Measurements from ENCODE around the gene UBE2J2.

Gene UBE2J2

GRCh38 chr1:1309251-1310108 is 35.8 kb upstream of the UBE2J2 start:
- no peak for DNase-seq (ENCODE audit: low read depth in 1 of 2, low spot score in 1 of 2)

GRCh38 chr1:1308756-1309250 is 35.1 kb upstream of the UBE2J2 start:
- DNase-seq (ENCODE audit: low read depth in 1 of 2, low spot score in 1 of 2), result no peak

DNA sequence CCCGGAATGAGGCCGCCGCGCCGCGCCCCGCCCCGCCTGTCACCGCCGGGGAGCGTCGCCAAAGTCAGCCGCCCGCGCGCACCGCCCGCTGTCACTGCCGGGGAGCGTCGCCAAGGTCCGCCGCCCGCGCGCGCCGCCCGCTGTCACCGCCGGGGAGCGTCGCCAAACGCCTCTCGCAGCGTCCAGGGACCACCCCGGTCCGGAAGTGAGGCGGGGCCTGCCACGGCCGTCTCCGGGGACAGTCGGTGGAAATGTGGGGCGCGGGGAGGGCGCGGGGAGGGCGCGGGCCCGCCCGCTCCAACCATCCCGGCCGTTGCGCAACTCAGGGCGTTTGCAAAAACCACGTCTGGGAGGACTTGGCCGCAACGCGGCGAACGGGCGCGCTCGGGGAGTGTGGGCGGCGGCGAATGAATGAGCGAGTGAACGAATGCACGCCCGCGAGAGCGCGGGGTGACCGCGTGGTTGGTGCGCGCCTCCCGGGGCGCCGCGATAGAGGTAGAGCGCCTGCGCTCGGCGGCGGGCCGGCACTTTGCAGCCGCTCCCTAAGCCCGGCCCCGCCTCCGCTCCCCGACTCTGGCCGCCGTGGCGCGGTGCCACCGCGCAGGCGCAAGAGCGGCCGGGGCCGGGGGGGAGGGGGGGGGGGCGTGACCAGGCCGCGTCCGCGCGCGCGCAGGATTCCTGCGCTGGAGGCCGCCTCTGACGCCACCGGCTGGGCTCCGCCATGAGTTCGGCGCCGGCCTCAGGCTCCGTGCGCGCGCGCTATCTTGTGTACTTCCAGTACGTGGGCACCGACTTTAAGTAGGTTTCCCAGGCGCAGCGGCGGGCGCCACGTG is 34.5 kb upstream of the UBE2J2 start, which contains the start of the genes ACAP3 and PUSL1:
Gene ACAP3 (minus strand): TSS at position 8 of the 833 bp plus-strand sequence. CDS start 115 bp downstream, outside the sequence.
Gene PUSL1 (plus strand): TSS at position 675 of the 833 bp plus-strand sequence. CDS start 47 bp downstream, at position 722.
- peak; percentile 71 to 83 for DNase-seq (ENCODE audit: low read depth in 1 of 2, low spot score in 1 of 2)

DNA sequence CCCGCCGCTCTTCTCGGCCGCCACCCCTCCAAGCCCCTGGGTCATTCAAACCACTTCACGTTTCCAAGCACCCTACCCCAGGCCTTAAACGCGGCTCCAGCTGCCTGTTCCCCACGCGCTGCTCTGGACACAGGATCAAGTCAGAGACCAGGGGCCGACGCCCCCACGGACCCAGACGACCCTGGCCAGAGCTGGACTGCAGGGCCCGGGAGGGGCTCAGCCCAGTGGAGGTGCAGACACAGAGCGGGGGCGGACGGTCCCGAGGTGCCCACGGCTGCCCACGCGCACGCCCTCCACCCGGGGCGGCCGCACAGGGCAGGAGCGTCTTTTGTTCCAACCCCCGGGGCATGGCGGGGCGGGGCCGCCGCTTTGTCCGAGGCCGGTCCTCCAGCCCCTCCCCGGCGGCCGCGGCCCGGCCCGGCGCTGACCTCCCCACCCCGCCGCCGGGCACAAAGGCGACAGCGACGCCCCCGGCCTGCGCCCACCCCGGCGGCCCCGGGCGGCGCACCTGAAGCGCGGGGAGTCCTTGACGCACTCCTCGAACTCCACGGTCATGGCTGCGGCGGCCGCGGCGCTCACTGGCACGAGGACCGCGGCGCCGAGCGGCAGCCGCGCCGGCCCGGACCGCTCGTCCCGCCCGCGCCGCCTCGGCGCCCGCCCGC is 33.7 kb upstream of the UBE2J2 start:
- no peak for DNase-seq (ENCODE audit: low read depth in 1 of 2, low spot score in 1 of 2)

DNA sequence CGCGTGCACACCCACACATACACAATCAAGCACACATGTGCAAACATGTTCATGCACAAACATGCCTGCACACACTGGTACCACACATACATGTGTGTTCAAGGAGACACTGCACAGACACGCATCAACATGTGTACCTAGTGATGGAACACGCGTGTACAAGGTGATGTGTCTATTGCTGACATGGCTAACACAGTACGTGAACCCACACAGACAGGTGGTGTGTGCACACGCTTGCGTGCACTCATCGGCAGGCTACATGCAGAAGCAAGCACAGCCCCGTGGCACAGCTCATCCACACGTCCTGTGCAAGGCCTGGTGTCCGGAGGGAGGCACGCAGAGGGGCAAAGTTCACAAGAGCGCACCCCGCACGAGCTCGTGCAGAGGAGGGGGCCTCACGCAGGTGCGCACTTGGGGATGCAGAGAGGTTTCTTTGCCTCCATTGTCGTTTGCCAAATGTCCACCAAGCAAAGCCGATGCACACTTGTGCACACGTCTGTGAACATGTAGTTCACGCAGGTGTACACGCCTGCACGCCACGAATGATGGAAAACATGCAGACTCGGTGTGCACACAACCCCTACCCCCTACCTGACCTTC is 33.1 kb upstream of the UBE2J2 start:
- no peak for DNase-seq (ENCODE audit: low read depth in 1 of 2, low spot score in 1 of 2)

DNA sequence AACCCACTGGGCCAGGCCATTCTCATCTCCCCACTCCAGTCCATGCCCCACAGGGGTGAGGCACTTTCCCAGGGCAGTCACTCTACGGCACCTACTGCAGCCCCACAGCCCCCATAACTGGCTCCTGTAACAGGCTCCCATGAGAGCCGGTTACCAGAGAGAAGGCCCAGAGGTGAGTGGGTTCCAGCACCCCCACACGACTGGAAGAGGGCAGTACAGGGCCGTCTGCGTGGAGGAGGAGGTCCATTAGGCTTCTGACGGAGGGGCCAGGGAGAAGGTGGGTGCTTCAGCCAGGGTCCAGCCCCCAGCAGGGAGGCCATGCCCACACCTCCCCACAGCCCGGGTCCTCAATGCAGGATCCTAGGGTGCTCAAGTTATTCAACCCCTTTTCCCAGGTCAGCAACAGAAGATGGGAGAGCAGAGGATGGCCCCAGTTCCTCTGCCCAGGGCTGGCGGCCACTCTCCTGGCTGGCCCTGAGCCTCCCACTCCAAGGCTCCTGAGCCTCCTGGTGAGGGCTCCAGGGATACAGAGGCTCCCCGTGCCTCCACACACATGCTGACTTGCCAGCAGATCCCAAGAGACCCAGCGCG is 32.5 kb upstream of the UBE2J2 start:
- no peak for DNase-seq (ENCODE audit: low read depth in 1 of 2, low spot score in 1 of 2)

GRCh38 chr1:1305300-1306069 is 31.8 kb upstream of the UBE2J2 start:
- peak; percentile 39 to 50 for DNase-seq (ENCODE audit: low read depth in 1 of 2, low spot score in 1 of 2)

DNA sequence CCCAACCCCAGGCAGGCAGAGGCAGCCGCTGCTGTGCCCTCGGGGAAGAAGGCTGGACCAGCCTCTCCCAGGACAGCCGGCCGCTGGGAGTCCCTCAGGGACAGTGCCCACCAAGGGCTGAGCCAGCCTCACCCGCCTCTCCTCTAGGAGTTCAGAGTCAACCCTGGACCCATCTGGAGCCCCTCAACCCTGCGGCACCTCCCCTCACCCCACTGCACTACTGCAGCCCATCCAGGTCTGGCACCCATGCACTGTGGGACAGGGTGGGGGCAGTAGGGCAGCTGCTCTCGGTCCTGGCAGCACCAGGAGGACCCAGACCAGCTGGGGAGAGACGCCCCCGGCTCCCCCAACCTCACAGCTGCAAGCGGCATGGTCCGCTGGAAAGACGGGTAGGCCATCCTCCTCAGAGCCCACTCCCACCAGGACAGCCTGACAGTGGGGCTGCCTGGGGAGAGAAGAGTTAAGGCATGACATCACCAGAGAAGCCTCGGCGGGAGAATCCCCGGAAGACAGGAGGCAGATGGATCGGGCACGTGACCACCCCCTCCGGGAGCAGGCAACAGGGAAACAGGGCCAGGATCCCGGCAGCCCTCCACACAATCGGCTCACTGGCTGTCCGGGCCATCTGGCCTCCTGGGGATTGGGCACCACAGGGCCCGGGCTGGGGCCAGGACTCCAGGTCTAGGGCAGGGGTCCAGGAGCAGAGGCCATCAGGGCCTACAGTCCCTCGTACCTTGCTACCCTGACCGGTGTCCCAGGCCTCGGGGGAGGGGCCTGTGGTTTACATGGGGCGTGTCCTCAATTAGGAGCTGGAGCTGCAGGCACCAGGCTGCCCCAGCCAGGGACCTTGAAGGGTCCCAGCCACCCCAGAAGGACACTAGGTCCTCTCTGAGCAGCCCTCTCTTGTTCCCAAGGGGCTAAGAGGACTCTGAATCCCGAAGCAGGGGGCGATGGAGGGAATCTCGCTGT is 31.0 kb upstream of the UBE2J2 start:
- DNase-seq (ENCODE audit: low read depth in 1 of 2, low spot score in 1 of 2), result no peak

GRCh38 chr1:1303736-1304135 is 30.1 kb upstream of the UBE2J2 start:
- DNase-seq (ENCODE audit: low read depth in 1 of 2, low spot score in 1 of 2), result no peak

DNA sequence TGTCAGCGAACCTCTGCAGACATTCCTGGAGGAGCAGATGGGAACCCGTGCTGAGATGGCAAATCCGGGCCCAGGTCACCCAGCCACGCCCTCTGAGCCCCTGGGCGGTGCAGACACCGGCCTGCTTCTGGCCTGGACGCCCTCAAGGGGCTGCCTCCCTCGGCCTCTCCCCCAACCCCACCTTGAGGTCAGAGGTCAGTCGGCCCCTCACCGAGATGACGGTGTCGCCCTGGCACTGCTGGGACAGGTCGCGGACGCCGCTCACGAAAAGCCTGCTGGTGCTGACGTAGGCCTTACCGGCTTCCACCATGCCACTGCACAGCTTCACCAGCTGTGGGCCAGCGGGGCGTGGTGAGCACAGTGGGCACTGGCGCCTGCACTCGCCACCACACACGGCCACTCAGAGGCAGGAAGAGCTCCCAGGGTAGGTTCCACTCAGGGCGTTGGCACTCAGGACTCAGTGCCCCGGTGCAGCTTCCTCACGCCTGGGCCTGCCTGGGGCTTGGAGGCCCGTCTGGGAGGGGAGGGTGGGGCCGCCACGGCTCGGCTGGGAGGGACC is 29.4 kb upstream of the UBE2J2 start:
- no peak for DNase-seq (ENCODE audit: low read depth in 1 of 2, low spot score in 1 of 2)

- DNase-seq (ENCODE audit: low read depth in 1 of 2, low spot score in 1 of 2), result no peak
Measured at GRCh38 chr1:1302006-1302430, 28.4 kb upstream of the UBE2J2 start.

GRCh38 chr1:1300352-1300739 is 26.7 kb upstream of the UBE2J2 start:
- DNase-seq (ENCODE audit: low read depth in 1 of 2, low spot score in 1 of 2), result no peak

- DNase-seq (ENCODE audit: low read depth in 1 of 2, low spot score in 1 of 2), result no peak
Measured at GRCh38 chr1:1299686-1300351, 26.2 kb upstream of the UBE2J2 start.

GRCh38 chr1:1298861-1299685 is 25.4 kb upstream of the UBE2J2 start:
- DNase-seq (ENCODE audit: low read depth in 1 of 2, low spot score in 1 of 2), result no peak

DNA sequence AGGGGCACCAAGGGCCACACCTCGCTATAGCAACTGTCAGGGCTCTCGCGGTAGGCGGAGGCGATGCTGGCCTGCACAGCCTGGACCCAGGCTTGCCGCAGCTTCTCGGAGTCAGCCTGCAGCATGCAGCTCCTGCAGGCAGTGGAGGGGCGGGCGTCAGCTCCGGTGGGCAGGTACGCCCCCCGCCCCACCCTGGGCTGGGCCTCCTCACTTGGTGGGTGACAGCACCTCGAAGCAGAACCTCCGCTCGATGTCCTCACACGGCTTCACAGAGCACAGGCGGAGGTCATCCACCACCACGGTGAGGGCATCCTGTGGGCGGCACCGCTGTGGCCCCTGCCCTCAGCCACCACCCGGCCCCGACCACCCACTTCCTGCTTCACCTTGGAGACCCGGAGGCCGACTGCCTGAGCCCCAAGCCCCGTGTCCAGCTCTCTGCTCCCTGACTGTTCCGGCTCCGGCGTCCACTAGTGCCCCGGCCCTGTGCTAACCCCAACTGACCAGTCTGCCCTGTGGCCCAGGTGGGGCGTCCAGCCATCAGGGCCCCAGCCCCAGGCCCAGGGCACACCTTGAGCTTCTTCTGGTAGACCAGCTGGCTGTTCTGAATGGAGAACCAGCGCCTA is 24.3 kb upstream of the UBE2J2 start:
- DNase-seq (ENCODE audit: low read depth in 1 of 2, low spot score in 1 of 2), result no peak
